ENCODE data around the gene CTR9.
A peak's percentile ranks its signal among the peaks of the same experiment; 100 is the strongest.

Gene CTR9

DNA sequence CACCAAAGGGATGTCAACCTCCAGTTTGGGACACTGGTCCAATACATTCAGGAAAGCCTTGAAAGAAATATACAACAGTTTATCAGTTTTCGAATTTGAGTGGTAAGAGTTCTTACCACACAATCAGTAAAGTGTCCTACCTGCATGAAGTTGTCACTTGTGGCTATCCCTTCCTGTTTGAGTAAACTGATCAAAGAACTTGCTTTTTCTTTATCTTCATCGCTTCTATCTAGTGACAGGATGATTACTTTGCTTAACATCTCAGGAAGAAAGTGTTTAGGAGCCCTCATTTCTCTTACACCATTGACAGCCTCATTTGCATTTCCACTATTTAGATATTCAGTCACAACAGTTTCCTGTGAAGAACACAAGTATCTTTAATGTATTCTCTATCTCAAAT, 49.2 kb downstream of the CTR9 start:
- TF ChIP-seq, protein P1, sequence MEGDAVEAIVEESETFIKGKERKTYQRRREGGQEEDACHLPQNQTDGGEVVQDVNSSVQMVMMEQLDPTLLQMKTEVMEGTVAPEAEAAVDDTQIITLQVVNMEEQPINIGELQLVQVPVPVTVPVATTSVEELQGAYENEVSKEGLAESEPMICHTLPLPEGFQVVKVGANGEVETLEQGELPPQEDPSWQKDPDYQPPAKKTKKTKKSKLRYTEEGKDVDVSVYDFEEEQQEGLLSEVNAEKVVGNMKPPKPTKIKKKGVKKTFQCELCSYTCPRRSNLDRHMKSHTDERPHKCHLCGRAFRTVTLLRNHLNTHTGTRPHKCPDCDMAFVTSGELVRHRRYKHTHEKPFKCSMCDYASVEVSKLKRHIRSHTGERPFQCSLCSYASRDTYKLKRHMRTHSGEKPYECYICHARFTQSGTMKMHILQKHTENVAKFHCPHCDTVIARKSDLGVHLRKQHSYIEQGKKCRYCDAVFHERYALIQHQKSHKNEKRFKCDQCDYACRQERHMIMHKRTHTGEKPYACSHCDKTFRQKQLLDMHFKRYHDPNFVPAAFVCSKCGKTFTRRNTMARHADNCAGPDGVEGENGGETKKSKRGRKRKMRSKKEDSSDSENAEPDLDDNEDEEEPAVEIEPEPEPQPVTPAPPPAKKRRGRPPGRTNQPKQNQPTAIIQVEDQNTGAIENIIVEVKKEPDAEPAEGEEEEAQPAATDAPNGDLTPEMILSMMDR (IDR thresholded peaks at IDR 0.05; ENCODE audit: low read depth, low read length, missing control alignments) = no peak
- no peak overlapping the region for H3K4me3 ChIP-seq (ENCODE audit: low read depth, low read length)
- no peak for DNase-seq (ENCODE audit: low read depth)

DNA sequence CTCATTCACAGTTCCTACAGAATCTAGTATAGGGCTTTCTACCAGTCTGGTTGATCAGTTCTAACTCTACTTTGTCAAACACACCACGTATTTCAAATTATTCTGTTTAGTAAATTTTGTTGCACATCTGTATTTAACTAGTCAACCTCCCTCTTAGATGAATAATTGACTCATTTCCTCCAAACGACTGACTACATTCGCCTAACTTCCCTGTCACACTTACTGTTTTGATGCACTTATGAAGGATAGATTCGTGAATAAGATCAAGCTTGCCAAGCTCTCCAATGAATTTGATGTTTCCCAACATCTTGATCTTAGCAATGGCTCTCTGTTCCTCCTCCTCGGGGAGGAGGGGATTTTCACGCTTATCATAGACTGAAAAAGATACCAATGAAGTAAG, 52.6 kb downstream of the CTR9 start:
- no peak for DNase-seq (ENCODE audit: low read depth)
- no peak overlapping the region for H3K4me3 ChIP-seq (ENCODE audit: low read depth, low read length)
- TF ChIP-seq, protein P1 (IDR thresholded peaks at IDR 0.05; ENCODE audit: low read depth, low read length, missing control alignments) = no peak

DNA sequence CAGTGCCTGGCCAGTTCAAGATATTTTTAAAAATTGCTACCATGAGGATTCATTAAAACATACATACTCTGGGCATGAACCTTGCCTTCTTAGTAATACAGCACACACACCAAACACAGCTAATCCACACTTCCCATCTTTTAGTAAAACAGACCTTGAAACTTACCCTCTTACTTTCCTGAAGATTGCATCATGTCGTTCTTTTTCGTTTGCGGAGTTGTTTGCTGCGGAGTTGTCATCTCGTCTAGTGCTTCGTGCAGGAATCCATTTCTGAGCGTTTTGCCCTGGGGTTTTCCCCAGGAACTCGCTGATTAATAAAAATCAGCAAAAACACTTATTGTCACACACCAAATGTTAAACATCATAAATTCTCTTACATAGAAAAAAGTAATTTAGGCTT, 54.7 kb downstream of the CTR9 start:
- no peak for DNase-seq (ENCODE audit: low read depth)
- TF ChIP-seq, protein P1 (IDR thresholded peaks at IDR 0.05; ENCODE audit: low read depth, low read length, missing control alignments) = no peak
- no peak overlapping the region for H3K4me3 ChIP-seq (ENCODE audit: low read depth, low read length)

DNA sequence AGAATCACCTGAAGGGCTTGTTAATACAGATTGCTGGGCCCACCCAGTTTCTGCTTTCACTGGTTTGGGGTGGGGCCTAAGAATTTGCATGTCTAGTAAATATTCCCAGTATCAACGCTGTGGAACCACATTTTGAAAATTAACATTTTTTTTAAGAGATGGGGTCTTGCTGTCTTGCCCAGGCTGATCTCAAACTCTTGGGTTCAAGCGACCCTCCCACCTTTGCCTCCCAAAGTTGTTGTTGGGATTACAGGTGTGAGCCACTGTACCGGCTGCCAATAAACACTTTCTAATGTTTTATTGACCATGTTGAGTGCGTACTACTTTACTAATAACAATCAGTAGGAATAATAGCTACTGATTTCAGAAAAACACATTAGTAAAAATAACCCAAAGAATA, 55.2 kb downstream of the CTR9 start:
- no peak for DNase-seq (ENCODE audit: low read depth)
- TF ChIP-seq, protein P1 (IDR thresholded peaks at IDR 0.05; ENCODE audit: low read depth, low read length, missing control alignments) = no peak
- no peak overlapping the region for H3K4me3 ChIP-seq (ENCODE audit: low read depth, low read length)

DNA sequence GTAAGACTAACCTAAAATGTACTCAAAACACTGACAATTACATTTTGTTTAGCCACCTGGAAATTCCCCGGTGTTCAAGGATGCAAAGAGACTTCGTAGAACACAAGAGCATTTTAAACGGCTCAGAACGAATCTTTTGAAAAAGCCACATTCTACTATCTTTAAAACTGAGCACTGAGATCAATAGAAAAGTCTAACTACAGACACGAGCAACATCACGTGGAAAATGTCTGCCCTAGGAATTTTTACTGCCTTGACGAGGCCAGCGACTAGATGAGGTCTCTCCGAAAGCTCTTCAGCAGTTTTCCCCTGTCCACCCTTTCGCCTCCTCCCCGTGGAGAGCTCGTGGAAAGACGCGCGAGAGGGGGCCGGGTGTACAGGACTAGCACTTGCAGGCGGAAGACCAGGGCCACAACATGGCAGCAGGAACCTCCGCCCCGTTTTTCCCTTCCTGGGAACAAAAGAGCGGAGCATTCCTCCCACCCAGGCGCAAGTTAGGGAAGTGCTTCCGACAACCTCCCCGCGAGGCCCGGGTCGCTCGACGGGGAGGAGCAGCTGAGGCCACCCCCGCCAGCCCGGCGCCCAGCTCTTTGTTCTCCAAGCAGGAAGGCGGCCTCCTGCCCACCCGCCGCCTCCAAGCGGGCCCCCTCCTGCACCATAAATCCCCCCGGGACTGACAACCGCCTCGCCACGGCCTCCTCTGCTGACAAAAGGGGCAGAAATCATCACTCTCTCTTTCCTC, 56.6 kb downstream of the CTR9 start:
- TF ChIP-seq, protein P1 (IDR thresholded peaks at IDR 0.05; ENCODE audit: low read depth, low read length, missing control alignments) = no peak
- DNase-seq (ENCODE audit: low read depth) = no peak
- H3K4me3 ChIP-seq (ENCODE audit: low read depth, low read length) = peak overlapping the region; percentile 99

DNA sequence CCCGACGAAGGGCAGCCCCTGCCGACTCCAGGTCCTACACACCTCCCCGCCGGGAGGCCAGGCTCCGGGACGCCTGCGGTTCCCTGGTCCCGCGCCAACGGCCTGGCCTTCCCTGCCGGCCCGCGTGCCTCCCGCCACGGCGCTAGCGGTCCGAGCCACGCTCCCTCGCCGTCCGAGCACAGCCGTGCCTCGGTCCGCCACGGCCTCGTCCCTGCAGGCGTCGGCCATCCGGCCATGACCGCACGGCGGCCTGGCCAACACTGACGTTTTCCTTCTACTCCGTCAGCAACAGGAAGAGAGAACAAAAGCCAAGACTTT, 57.1 kb downstream of the CTR9 start:
- H3K4me3 ChIP-seq (ENCODE audit: low read depth, low read length) = peak overlapping the region; percentile 99
- TF ChIP-seq, protein P1 (IDR thresholded peaks at IDR 0.05; ENCODE audit: low read depth, low read length, missing control alignments) = no peak
- DNase-seq (ENCODE audit: low read depth) = no peak

All from GM12864 (cell line).